Fibroblast of lung (primary cell): ENCODE data around the gene RAB31. TPM values are rescaled to one million over a fixed set of nuclear protein-coding genes. Genes with fewer than 3 reads are reported as not detected.

Experiments used
- DNase-seq, 2 donors: peaks; one replicate each; pipeline versions ENCODE4 v3.0.0 to v3.0.0-alpha.2; 2010; ENCODE audit warnings: low read depth in 2 of 2
- H2AFZ ChIP-seq: 2 replicates; pipeline ENCODE4 v1.5.1; 2012; ENCODE audit warnings: low read length, control low read depth, inconsistent platforms
- H3K27ac ChIP-seq: 2 replicates; pipeline ENCODE4 v1.5.1; 2011; ENCODE audit warnings: low read length, control low read depth; ENCODE audit not compliant: insufficient read depth
- H3K27me3 ChIP-seq: 2 replicates; pipeline ENCODE4 v1.5.1; 2011; ENCODE audit warnings: mild to moderate bottlenecking, low read length; ENCODE audit not compliant: control insufficient read depth, insufficient read depth
- H3K36me3 ChIP-seq: 2 replicates; pipeline ENCODE4 v1.5.1; 2011; ENCODE audit warnings: low read length; ENCODE audit not compliant: control insufficient read depth, insufficient read depth
- H3K4me1 ChIP-seq: 2 replicates; pipeline ENCODE4 v1.5.1; 2011; ENCODE audit warnings: low read length; ENCODE audit not compliant: control insufficient read depth, insufficient read depth; ENCODE audit errors: extremely low read depth
- H3K4me2 ChIP-seq: 2 replicates; pipeline ENCODE4 v1.5.1; 2011; ENCODE audit warnings: low read length, control low read depth; ENCODE audit not compliant: insufficient read depth; ENCODE audit errors: extremely low read depth
- H3K4me3 ChIP-seq, 4 experiments: fragments of 200-600 bp in 1 of 4; sonication (generic) in 1 of 4; replicated peaks in 1 of 4; 2 replicates each; pipeline ENCODE4 v1.5.1; 2011 to 2016; ENCODE audit warnings: low read length in 4 of 4, low read depth in 3 of 4, mild to moderate bottlenecking in 3 of 4, control low read depth in 2 of 4, inconsistent platforms in 1 of 4, mixed read lengths in 1 of 4; ENCODE audit not compliant: insufficient read depth in 1 of 4; ENCODE audit errors: control extremely low read depth in 1 of 4
- H3K79me2 ChIP-seq: 2 replicates; pipeline ENCODE4 v1.5.1; 2012; ENCODE audit warnings: mild to moderate bottlenecking, low read length, inconsistent platforms; ENCODE audit not compliant: control insufficient read depth, insufficient read depth
- H3K9ac ChIP-seq: 2 replicates; pipeline ENCODE4 v1.5.1; 2011; ENCODE audit warnings: mild to moderate bottlenecking, low read length, control low read depth; ENCODE audit not compliant: insufficient read depth
- H3K9me3 ChIP-seq: 2 replicates; pipeline ENCODE4 v1.5.1; 2012; ENCODE audit warnings: low read depth, low read length; ENCODE audit not compliant: control insufficient read depth, insufficient read depth
- H4K20me1 ChIP-seq: 2 replicates; pipeline ENCODE4 v1.5.1; 2011; ENCODE audit warnings: low read length; ENCODE audit not compliant: control insufficient read depth, insufficient read depth; ENCODE audit errors: extremely low read depth
- CTCF ChIP-seq, 2 donors: IDR thresholded peaks in 1 of 2; conservative IDR thresholded peaks in 1 of 2; 1 replicate in 1 of 2; 2 replicates in 1 of 2; pipeline ENCODE4 v1.5.1; 2011 to 2012; ENCODE audit warnings: low read length in 2 of 2, control low read depth in 1 of 2, inconsistent platforms in 1 of 2, low read depth in 1 of 2, mild to moderate bottlenecking in 1 of 2
- EZH2 ChIP-seq: IDR thresholded peaks from 2 replicates; pipeline ENCODE4 v1.5.1; 2012; ENCODE audit warnings: low read length, control low read depth, mild to moderate bottlenecking; ENCODE audit errors: missing control alignments
- polyA plus RNA-seq, 2 donors: library from polyadenylated mRNA; depleted of rRNA in 1 of 2; stranded (reverse) in 1 of 2; unstranded in 1 of 2; fragments of >200 nt; gene quantifications; 2 replicates each; pipeline ENCODE4 v1.2.1, GENCODE V29; 2011 to 2012; ENCODE audit warnings: missing spikeins in 1 of 2
- total RNA-seq: library from RNA; depleted of rRNA; stranded (reverse); fragments of >200 nt; gene quantifications from 2 replicates; pipeline ENCODE4 v1.2.1, GENCODE V29; 2014

RAB31 gene
- total and polyA plus RNA-seq, 2 donors (not counting 1 experiment from before 2014, with no cell fraction given) = 29.6 to 47.1 TPM

DNA sequence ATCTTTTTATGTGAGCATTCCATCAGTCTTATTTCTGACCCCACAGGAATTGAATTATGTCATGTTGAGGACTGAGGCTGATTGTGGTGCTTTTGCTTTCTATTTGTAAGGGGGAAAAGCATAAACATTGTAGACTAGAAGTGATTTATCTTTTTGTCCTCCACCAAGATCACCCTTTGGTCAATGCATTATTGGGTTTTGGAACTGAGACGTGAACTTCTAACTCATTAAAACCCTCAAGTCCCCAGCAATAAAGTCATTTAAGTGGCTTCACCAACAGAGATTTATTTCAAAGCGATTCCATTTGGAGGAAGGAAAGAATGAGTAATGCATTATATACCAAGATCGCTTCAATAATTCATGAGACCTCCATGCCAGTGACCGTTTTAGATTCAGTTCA lies 102.2 kb downstream of the RAB31 start:
- H3K27me3 ChIP-seq = no peaks in the 10 kb centered on the region
- no peaks in the 10 kb centered on the region for H3K79me2 ChIP-seq
- H2AFZ ChIP-seq = no peak overlapping the region
- no peak overlapping the region for H3K9ac ChIP-seq
- no peak overlapping the region for H3K4me3 ChIP-seq
- peak; percentile 13 to 58 for DNase-seq
- no peak overlapping the region for H3K4me2 ChIP-seq
- H4K20me1 ChIP-seq = no peaks in the 10 kb centered on the region
- TF ChIP-seq EZH2 = no peak
- TF ChIP-seq CTCF (conservative IDR thresholded peaks at IDR 0.05 in 1 of 2, IDR thresholded peaks at IDR 0.05 in 1 of 2; ENCODE audit: low read depth in 1 of 2, low read length in 2 of 2) = no peak
- H3K36me3 ChIP-seq = no peaks in the 10 kb centered on the region
- H3K27ac ChIP-seq = no peak overlapping the region
- H3K9me3 ChIP-seq = no peaks in the 10 kb centered on the region
- H3K4me1 ChIP-seq = peaks cover 20% of the 10 kb centered on the region

GRCh38 chr18:9810994-9811705 lies 103.0 kb downstream of the RAB31 start:
- TF ChIP-seq EZH2 (no peak), CTCF (conservative IDR thresholded peaks at IDR 0.05 in 1 of 2, IDR thresholded peaks at IDR 0.05 in 1 of 2; ENCODE audit: low read depth in 1 of 2, low read length in 2 of 2) (no peak)
- Histone ChIP-seq H3K36me3 (no peaks in the 10 kb centered on the region), H3K4me3 (no peak overlapping the region), H2AFZ (no peak overlapping the region), H3K4me1 (peaks cover 20% of the 10 kb centered on the region), H3K4me2 (no peak overlapping the region), H3K27me3 (no peaks in the 10 kb centered on the region), H3K9ac (no peak overlapping the region), H3K27ac (no peak overlapping the region), H3K9me3 (no peaks in the 10 kb centered on the region), H4K20me1 (no peaks in the 10 kb centered on the region), H3K79me2 (no peaks in the 10 kb centered on the region)
- no peak for DNase-seq

- no peak for DNase-seq
- H3K4me2 ChIP-seq = no peak overlapping the region
- H3K9me3 ChIP-seq = no peaks in the 10 kb centered on the region
- H3K4me3 ChIP-seq = no peak overlapping the region
- no peaks in the 10 kb centered on the region for H3K27me3 ChIP-seq
- no peak overlapping the region for H3K9ac ChIP-seq
- no peak overlapping the region for H2AFZ ChIP-seq
- no peak for TF ChIP-seq EZH2
- TF ChIP-seq CTCF (conservative IDR thresholded peaks at IDR 0.05 in 1 of 2, IDR thresholded peaks at IDR 0.05 in 1 of 2; ENCODE audit: low read depth in 1 of 2, low read length in 2 of 2) = no peak
- H3K79me2 ChIP-seq = no peaks in the 10 kb centered on the region
- H3K36me3 ChIP-seq = no peaks in the 10 kb centered on the region
- no peak overlapping the region for H3K27ac ChIP-seq
- peaks cover 20% of the 10 kb centered on the region for H3K4me1 ChIP-seq
- H4K20me1 ChIP-seq = no peaks in the 10 kb centered on the region
These were observed 103.9 kb downstream of the RAB31 start for GRCh38 chr18:9811978-9812377.
